Sigmoid colon (tissue), 4 donors: ENCODE measurements around the gene TAAR5.

ENCODE experiments used
- CTCF ChIP-seq, 4 experiments: fragments of 450-650 bp in 3 of 4; fragments of 200-600 bp in 1 of 4; IDR thresholded peaks; one replicate each; pipeline ENCODE4 v1.5.1; 2016 to 2019; ENCODE audit warnings: antibody characterized with exemption in 4 of 4, mild to moderate bottlenecking in 3 of 4, moderate library complexity in 2 of 4
- EP300 ChIP-seq, 4 donors: sonication (generic); formaldehyde crosslinking; IDR thresholded peaks; one replicate each; pipeline ENCODE4 v1.6.1; 2017; ENCODE audit warnings: antibody characterized with exemption in 4 of 4
- POLR2A ChIP-seq, 2 donors: fragments of 450-650 bp; IDR thresholded peaks; one replicate each; pipeline ENCODE4 v1.6.1; 2016; ENCODE audit warnings: antibody characterized with exemption in 2 of 2, mild to moderate bottlenecking in 2 of 2, moderate library complexity in 2 of 2
- POLR2AphosphoS5 ChIP-seq, 4 donors: sonication (generic); formaldehyde crosslinking; IDR thresholded peaks; one replicate each; pipeline ENCODE4 v1.6.1; 2017; ENCODE audit warnings: antibody characterized with exemption in 4 of 4

- TF ChIP-seq CTCF (IDR thresholded peaks at IDR 0.05), result no peak
- TF ChIP-seq POLR2A (IDR thresholded peaks at IDR 0.05), result no peak
- TF ChIP-seq EP300 (IDR thresholded peaks at IDR 0.05), result no peak
- no peak for TF ChIP-seq POLR2AphosphoS5 (IDR thresholded peaks at IDR 0.05)
These were observed 45.3 kb upstream of the TAAR5 start for GRCh38 chr6:132634796-132635195.
